A673 (cell line): Measurements from ENCODE around the gene CD93.

Experiments
- EZH2 ChIP-seq: fragments of 200-600 bp; sonication (generic); IDR thresholded peaks from 2 replicates; pipeline ENCODE4 v1.6.1; 2017; ENCODE audit warnings: borderline replicate concordance, low read depth, mild to moderate bottlenecking, mixed read lengths, antibody characterized with exemption, low read length; ENCODE audit not compliant: poor library complexity, severe bottlenecking
- TF ChIP-seq, protein P1 (sequence below): fragments of 300-800, 200-600 bp; sonication (generic); conservative IDR thresholded peaks from 2 replicates; pipeline ENCODE4 v1.5.1; 2017; ENCODE audit warnings: low read depth, mild to moderate bottlenecking, antibody characterized with exemption, low read length, moderate library complexity, mixed read lengths

DNA sequence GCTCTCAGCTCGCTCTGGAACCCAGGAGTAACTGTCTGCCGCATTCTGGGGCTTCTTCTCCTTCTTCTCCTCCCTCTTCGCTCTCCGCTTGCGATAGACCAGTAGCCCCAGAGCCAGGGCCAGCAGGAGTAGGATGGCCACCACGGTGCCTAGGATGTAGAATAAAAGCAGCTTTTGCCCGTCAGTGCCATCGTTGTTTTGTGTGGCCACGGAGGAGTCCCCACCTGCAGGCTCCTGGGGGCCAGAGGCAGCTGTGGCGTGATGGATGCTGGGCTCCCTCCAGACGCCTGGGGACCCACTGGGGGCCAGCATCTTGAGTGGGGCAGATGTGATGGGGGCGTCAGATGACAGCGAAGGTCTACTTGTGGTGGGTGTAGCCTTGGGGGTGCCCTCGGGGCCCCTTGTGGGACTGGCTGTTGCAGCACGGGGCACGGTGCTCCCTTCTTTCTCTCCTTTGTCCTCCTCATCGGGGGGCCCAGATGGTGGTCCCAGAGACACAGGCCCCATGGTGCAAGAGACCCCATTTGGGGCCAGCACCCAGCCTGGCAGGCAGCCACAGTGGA is 1.8 kb downstream of the CD93 start:
- TF ChIP-seq, protein P1, sequence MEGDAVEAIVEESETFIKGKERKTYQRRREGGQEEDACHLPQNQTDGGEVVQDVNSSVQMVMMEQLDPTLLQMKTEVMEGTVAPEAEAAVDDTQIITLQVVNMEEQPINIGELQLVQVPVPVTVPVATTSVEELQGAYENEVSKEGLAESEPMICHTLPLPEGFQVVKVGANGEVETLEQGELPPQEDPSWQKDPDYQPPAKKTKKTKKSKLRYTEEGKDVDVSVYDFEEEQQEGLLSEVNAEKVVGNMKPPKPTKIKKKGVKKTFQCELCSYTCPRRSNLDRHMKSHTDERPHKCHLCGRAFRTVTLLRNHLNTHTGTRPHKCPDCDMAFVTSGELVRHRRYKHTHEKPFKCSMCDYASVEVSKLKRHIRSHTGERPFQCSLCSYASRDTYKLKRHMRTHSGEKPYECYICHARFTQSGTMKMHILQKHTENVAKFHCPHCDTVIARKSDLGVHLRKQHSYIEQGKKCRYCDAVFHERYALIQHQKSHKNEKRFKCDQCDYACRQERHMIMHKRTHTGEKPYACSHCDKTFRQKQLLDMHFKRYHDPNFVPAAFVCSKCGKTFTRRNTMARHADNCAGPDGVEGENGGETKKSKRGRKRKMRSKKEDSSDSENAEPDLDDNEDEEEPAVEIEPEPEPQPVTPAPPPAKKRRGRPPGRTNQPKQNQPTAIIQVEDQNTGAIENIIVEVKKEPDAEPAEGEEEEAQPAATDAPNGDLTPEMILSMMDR, result no peak
- TF ChIP-seq EZH2, result no peak
